Heart right ventricle (tissue), 16 donors: ENCODE data around the gene ZBED2. TPM values are rescaled to one million over a fixed set of nuclear protein-coding genes. Genes with fewer than 3 reads are reported as not detected.

Experiments
- ATAC-seq, 8 donors: fragments of 200-7000 bp; cut with Tn5 transposase; one replicate each; pipeline ENCODE4 v1.9.1; 2020; ENCODE audit warnings: mild to moderate bottlenecking in 8 of 8, moderate library complexity in 8 of 8, moderate number of reproducible peaks in 1 of 8
- DNase-seq, 2 donors: peaks; one replicate each; pipeline ENCODE4 v3.0.0-alpha.2; 2020
- H3K27ac ChIP-seq, 10 donors: fragments of 200-600 bp; sonication (generic) in 2 of 10; one replicate each; pipeline versions ENCODE4 v1.5.0 to v1.8.0; 2020 to 2022; ENCODE audit warnings: mild to moderate bottlenecking in 3 of 10
- H3K27me3 ChIP-seq, 7 donors: fragments of 200-600 bp; one replicate each; pipeline ENCODE4 v1.8.0; 2021 to 2022; ENCODE audit warnings: mild to moderate bottlenecking in 2 of 7
- H3K36me3 ChIP-seq, 9 donors: fragments of 200-600 bp; sonication (generic) in 1 of 9; one replicate each; pipeline versions ENCODE4 v1.5.0 to v1.8.0; 2020 to 2022; ENCODE audit warnings: mild to moderate bottlenecking in 2 of 9
- H3K4me1 ChIP-seq, 9 donors: fragments of 200-600 bp; sonication (generic) in 1 of 9; one replicate each; pipeline versions ENCODE4 v1.5.0 to v1.8.0; 2020 to 2022; ENCODE audit warnings: mild to moderate bottlenecking in 4 of 9
- H3K4me3 ChIP-seq, 10 donors: fragments of 200-600 bp; sonication (generic) in 2 of 10; one replicate each; pipeline versions ENCODE4 v1.5.0 to v1.8.0; 2020 to 2022; ENCODE audit warnings: mild to moderate bottlenecking in 7 of 10, moderate library complexity in 2 of 10
- H3K9me3 ChIP-seq, 11 donors: fragments of 200-600 bp in 10 of 11; sonication (generic) in 2 of 11; one replicate each; pipeline versions ENCODE4 v1.5.0 to v1.8.0; 2013 to 2022; ENCODE audit warnings: mild to moderate bottlenecking in 2 of 11, control low read depth in 1 of 11, moderate library complexity in 1 of 11
- CTCF ChIP-seq, 9 donors: fragments of 200-600 bp; sonication (generic) in 2 of 9; IDR thresholded peaks; one replicate each; pipeline versions ENCODE4 v1.5.0 to v1.8.0; 2021 to 2022; ENCODE audit warnings: antibody characterized with exemption in 9 of 9, mild to moderate bottlenecking in 5 of 9, moderate library complexity in 1 of 9
- WGBS, 2 donors: extraction: QIAGEN DNeasy Blood & Tissue Kit; methylation state at CpG; one replicate each; pipeline ENCODE4 v1.1.7; 2013; ENCODE audit warnings: inconsistent platforms in 1 of 2; 5-methylcytosine and 5-hydroxymethylcytosine counted together
- intact Hi-C, 10 donors: fragments of 100-400 bp; cut with DNase I; formaldehyde crosslinking; loops; one replicate each; pipeline versions ENCODE4 v1.11.1 to v1.14.2; 2022
- polyA plus RNA-seq, 2 donors: library from polyadenylated mRNA; stranded (reverse); fragments of 200-250 nt; gene quantifications; one replicate each; pipeline ENCODE4 v1.2.3, GENCODE V29; 2013
- total RNA-seq, 10 donors: library from RNA; stranded (reverse); fragmentation: NEBNext Ultra II Directional in 3 of 10; extraction: Animal tissue kit (Norgen Biotek cat#: 25700) in 3 of 10; gene quantifications; one replicate each; pipeline versions ENCODE4 v1.2.1 to v1.2.4, GENCODE V29; 2021 to 2023
- donor health status: Arrhythmogenic right ventricular cardiomyopathy.
- donor health status: ischemic (EF 13 %, LVEDD 7.1; RV severe dilation, severe dysfunction).
- donor health status: healthy with polysubstance abuse.
- donor health status: DM: no; HTN: yes; CAD: no.
- donor health status: DM: no; HTN: no; CAD: no.
- donor health status: ischemic (EF 25% LVEDD 6.9; RV normal size, moderate dysfunction).
- donor health status: ischemic (EF 25% LVEDD 5.7; RV mildly dilated, moderate dysfunction).
- donor health status: healthy.
- donor health status: DM: yes; HTN: yes; CAD: no.
- donor health status: Ischemic cardiomyopathy.
- donor health status: ischemic (EF 35%, LVEDD 5.7; RV mildly dilated, moderate dysfunction).
- donor health status: nonischemic (EF 11% LVEDD 7.7; RV severe dilation, severe dysfunction).
- donor health status: DM: yes; HTN: yes; CAD: no.
- donor health status: PGD.
- donor health status: ischemic (EF 29% LVEDD 5.4; RV normal size, mild dysfunction).
- donor health status: nonischemic (EF 23%, LVEDD 6.1; RV moderate dilation, normal function).

Gene ZBED2
- total and polyA plus RNA-seq, 12 donors, result 0.83 TPM; not detected in 11

GRCh38 chr3:111589303-111590142, 5.6 kb downstream of the ZBED2 start:
- Histone ChIP-seq H3K36me3 (no peaks in the 10 kb centered on the region), H3K27ac (no peak overlapping the region), H3K9me3 (no peaks in the 10 kb centered on the region), H3K4me1 (no peaks in the 10 kb centered on the region), H3K27me3 (peaks cover 0 to 7% (median 0%) of the 10 kb centered on the region in 7 donors), H3K4me3 (no peak overlapping the region)
- ATAC-seq (no peak), DNase-seq (no peak)
- intact Hi-C loops, result no loop called here
- 66 to 67% methylated on average over 2 of the region's 2 CpGs for WGBS, 2 donors
- no peak for TF ChIP-seq CTCF (IDR thresholded peaks at IDR 0.05)

- no peak overlapping the region for H3K27ac ChIP-seq
- TF ChIP-seq CTCF (IDR thresholded peaks at IDR 0.05), result no peak
- no peak for DNase-seq
- no peak for ATAC-seq
- intact Hi-C loops, result no loop called here
- no peaks in the 10 kb centered on the region for H3K4me1 ChIP-seq
- H3K36me3 ChIP-seq, result no peaks in the 10 kb centered on the region
- no peaks in the 10 kb centered on the region for H3K9me3 ChIP-seq
- H3K4me3 ChIP-seq, result no peak overlapping the region
- peaks cover 0 to 4% (median 0%) of the 10 kb centered on the region in 7 donors for H3K27me3 ChIP-seq
These were observed 6.6 kb downstream of the ZBED2 start for GRCh38 chr3:111588527-111588926.

GRCh38 chr3:111585217-111585616, 9.9 kb downstream of the ZBED2 start:
- Histone ChIP-seq H3K4me3 (no peak overlapping the region), H3K9me3 (no peaks in the 10 kb centered on the region), H3K4me1 (no peaks in the 10 kb centered on the region), H3K36me3 (no peaks in the 10 kb centered on the region), H3K27ac (no peak overlapping the region), H3K27me3 (peaks cover 0 to 7% (median 0%) of the 10 kb centered on the region in 7 donors)
- intact Hi-C loops, result no loop called here
- DNase-seq (no peak), ATAC-seq (no peak)
- TF ChIP-seq CTCF (IDR thresholded peaks at IDR 0.05), result no peak
- 69 to 72% methylated on average over 1 of the region's 1 CpG for WGBS, 2 donors

- H3K27ac ChIP-seq, result no peak overlapping the region
- ATAC-seq (no peak), DNase-seq (no peak)
- no peaks in the 10 kb centered on the region for H3K9me3 ChIP-seq
- H3K36me3 ChIP-seq, result no peaks in the 10 kb centered on the region
- intact Hi-C loops, result no loop called here
- peaks cover 0 to 7% (median 0%) of the 10 kb centered on the region in 7 donors for H3K27me3 ChIP-seq
- no peak overlapping the region for H3K4me3 ChIP-seq
- TF ChIP-seq CTCF (IDR thresholded peaks at IDR 0.05), result no peak
- no peaks in the 10 kb centered on the region for H3K4me1 ChIP-seq
- 88 to 95% methylated on average over 1 of the region's 1 CpG for WGBS, 2 donors
These were observed 10.4 kb downstream of the ZBED2 start for GRCh38 chr3:111584744-111585143.
